Erythroblast (primary cell): ENCODE results near the gene FARP1.

ENCODE experiments used
- GATA1 ChIP-seq: IDR thresholded peaks from 2 replicates; pipeline ENCODE4 v1.6.1; 2011; ENCODE audit warnings: low read depth, mild to moderate bottlenecking, control low read depth, low read length, moderate library complexity
- POLR2A ChIP-seq: IDR thresholded peaks from 2 replicates; pipeline ENCODE4 v1.6.1; 2011; ENCODE audit warnings: mild to moderate bottlenecking, low read length

DNA sequence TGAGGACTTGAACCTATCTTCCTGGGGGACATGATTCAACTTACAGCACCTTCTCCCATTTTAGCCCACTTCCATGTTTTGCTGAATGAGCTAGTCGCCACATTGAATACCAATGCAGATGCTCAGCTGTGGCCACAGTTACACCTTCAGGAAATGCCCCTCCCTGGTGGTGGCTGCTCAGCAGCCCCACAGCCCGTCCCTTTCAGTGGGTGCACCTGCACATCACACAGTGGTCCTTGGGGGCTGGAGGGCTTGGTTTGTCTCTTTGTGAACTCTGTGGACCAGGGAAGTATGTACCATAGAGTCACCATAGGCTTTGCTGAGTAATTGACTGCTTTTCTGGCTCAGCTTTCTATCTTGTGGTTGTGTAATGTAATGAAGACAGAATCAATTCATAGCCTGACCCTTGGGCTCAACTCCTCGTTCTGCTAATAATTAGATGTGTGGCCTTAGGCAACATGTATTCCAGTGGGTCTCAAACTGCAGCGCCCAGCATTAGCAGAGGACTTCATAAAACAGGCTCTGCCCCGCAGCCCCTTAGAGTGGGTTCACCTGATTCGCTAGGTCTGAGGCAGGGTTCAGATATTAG is 48.1 kb upstream of the FARP1 start:
- no peak for TF ChIP-seq POLR2A
- TF ChIP-seq GATA1 = no peak
